Fibroblast of skin of back (primary cell): ENCODE data around the gene PRDM11. TPM values are rescaled to one million over a fixed set of nuclear protein-coding genes. Genes with fewer than 3 reads are reported as not detected.
"Not testable (repeated sequence)": the region's sequence is repeated elsewhere in the genome, so short reads cannot be mapped to it uniquely, and the experiment has no call there.

Source experiments
- DNase-seq: peaks from one replicate; pipeline ENCODE4 v3.0.0-alpha.2; 2013
- polyA plus RNA-seq, 2 experiments: library from polyadenylated mRNA; unstranded; fragments of 120-200 nt; gene quantifications; one replicate each; pipeline ENCODE4 v1.2.1, GENCODE V29; 2013; ENCODE audit not compliant: insufficient read length in 2 of 2

PRDM11 gene
- polyA plus RNA-seq (2013, experiment 1 of 2; ENCODE audit: insufficient read length): 6.2 TPM
- polyA plus RNA-seq (2013, experiment 2 of 2; ENCODE audit: insufficient read length): 6.3 TPM

- DNase-seq: peak; percentile 88
These were observed at the start of gene PRDM11 for GRCh38 chr11:45146072-45147016. TSS of gene PRDM11 (plus strand) at chr11:45146639. CDS start at chr11:45181767, 35,128 bp downstream.

GRCh38 chr11:45097721-45098493 lies 48.5 kb upstream of the PRDM11 start:
- peak; percentile 69 for DNase-seq

- DNase-seq: no peak
These were observed 47.5 kb upstream of the PRDM11 start for GRCh38 chr11:45098929-45099328.

GRCh38 chr11:45100339-45100738 lies 46.1 kb upstream of the PRDM11 start:
- peak; percentile 53 for DNase-seq

- no peak for DNase-seq
These were observed 44.1 kb upstream of the PRDM11 start for GRCh38 chr11:45102361-45102809.

- DNase-seq: peak; percentile 92
These were observed 43.4 kb upstream of the PRDM11 start for GRCh38 chr11:45102810-45103621.

GRCh38 chr11:45104006-45104789 lies 42.2 kb upstream of the PRDM11 start:
- DNase-seq: no peak

- no peak for DNase-seq
These were observed 41.7 kb upstream of the PRDM11 start for GRCh38 chr11:45104790-45105084.

GRCh38 chr11:45105233-45105983 lies 41.0 kb upstream of the PRDM11 start:
- peak; percentile 80 for DNase-seq

- no peak for DNase-seq
These were observed 40.5 kb upstream of the PRDM11 start for GRCh38 chr11:45105984-45106375.

GRCh38 chr11:45106440-45106839 lies 40.0 kb upstream of the PRDM11 start:
- no peak for DNase-seq

- DNase-seq: no peak
These were observed 39.4 kb upstream of the PRDM11 start for GRCh38 chr11:45107029-45107428.

- no peak for DNase-seq
These were observed 38.1 kb upstream of the PRDM11 start for GRCh38 chr11:45108070-45109064.

- DNase-seq: no peak
These were observed 37.0 kb upstream of the PRDM11 start for GRCh38 chr11:45109400-45109799.

- peak; percentile 67 for DNase-seq
These were observed 35.9 kb upstream of the PRDM11 start for GRCh38 chr11:45110562-45110961.

GRCh38 chr11:45113807-45114206 lies 32.6 kb upstream of the PRDM11 start:
- no peak for DNase-seq

GRCh38 chr11:45127836-45128235 lies 18.6 kb upstream of the PRDM11 start:
- DNase-seq: not testable (repeated sequence)

GRCh38 chr11:45133878-45134277 lies 12.6 kb upstream of the PRDM11 start:
- no peak for DNase-seq

GRCh38 chr11:45141171-45141570 lies 5.3 kb upstream of the PRDM11 start:
- no peak for DNase-seq

GRCh38 chr11:45141631-45142030 lies 4.8 kb upstream of the PRDM11 start:
- DNase-seq: no peak
